Nephron progenitor cell (in vitro differentiated cells): ENCODE data around the gene ARHGAP33.

Source experiments
- DNase-seq: peaks from one replicate; pipeline ENCODE4 v3.0.0; 2021
- H3K27ac Mint-ChIP-seq: 2 replicates; pipeline ENCODE4 v1.8.0; 2021; ENCODE audit warnings: mild to moderate bottlenecking, moderate library complexity, mixed read lengths
- H3K27me3 Mint-ChIP-seq: 2 replicates; pipeline ENCODE4 v1.8.0; 2021; ENCODE audit warnings: mild to moderate bottlenecking, low read depth, mixed read lengths; ENCODE audit not compliant: poor library complexity
- H3K36me3 Mint-ChIP-seq: 2 replicates; pipeline ENCODE4 v1.8.0; 2021; ENCODE audit warnings: low read depth, mixed read lengths
- H3K4me1 Mint-ChIP-seq: 2 replicates; pipeline ENCODE4 v1.8.0; 2021; ENCODE audit warnings: mixed read lengths
- H3K4me3 Mint-ChIP-seq: 2 replicates; pipeline ENCODE4 v1.8.0; 2021; ENCODE audit warnings: mild to moderate bottlenecking, moderate library complexity, mixed read lengths
- H3K9me3 Mint-ChIP-seq: 2 replicates; pipeline ENCODE4 v1.8.0; 2021; ENCODE audit warnings: mild to moderate bottlenecking, moderate library complexity, mixed read lengths
- TF ChIP-seq, protein P1 (sequence below): fragments of 200-600 bp; sonication (generic); IDR thresholded peaks from 2 replicates; pipeline ENCODE4 v1.5.0; 2021; ENCODE audit warnings: antibody characterized with exemption

ARHGAP33 gene

GRCh38 chr19:35753634-35754369, 21.6 kb upstream of the ARHGAP33 start:
- Mint-ChIP-seq H3K9me3 (no peaks in the 10 kb centered on the region), H3K4me1 (peaks cover 32% of the 10 kb centered on the region), H3K36me3 (peaks cover 11% of the 10 kb centered on the region), H3K27me3 (peaks cover 17% of the 10 kb centered on the region), H3K27ac (no peak overlapping the region), H3K4me3 (no peak overlapping the region)
- DNase-seq: no peak
- TF ChIP-seq, protein P1, sequence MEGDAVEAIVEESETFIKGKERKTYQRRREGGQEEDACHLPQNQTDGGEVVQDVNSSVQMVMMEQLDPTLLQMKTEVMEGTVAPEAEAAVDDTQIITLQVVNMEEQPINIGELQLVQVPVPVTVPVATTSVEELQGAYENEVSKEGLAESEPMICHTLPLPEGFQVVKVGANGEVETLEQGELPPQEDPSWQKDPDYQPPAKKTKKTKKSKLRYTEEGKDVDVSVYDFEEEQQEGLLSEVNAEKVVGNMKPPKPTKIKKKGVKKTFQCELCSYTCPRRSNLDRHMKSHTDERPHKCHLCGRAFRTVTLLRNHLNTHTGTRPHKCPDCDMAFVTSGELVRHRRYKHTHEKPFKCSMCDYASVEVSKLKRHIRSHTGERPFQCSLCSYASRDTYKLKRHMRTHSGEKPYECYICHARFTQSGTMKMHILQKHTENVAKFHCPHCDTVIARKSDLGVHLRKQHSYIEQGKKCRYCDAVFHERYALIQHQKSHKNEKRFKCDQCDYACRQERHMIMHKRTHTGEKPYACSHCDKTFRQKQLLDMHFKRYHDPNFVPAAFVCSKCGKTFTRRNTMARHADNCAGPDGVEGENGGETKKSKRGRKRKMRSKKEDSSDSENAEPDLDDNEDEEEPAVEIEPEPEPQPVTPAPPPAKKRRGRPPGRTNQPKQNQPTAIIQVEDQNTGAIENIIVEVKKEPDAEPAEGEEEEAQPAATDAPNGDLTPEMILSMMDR: no peak

DNA sequence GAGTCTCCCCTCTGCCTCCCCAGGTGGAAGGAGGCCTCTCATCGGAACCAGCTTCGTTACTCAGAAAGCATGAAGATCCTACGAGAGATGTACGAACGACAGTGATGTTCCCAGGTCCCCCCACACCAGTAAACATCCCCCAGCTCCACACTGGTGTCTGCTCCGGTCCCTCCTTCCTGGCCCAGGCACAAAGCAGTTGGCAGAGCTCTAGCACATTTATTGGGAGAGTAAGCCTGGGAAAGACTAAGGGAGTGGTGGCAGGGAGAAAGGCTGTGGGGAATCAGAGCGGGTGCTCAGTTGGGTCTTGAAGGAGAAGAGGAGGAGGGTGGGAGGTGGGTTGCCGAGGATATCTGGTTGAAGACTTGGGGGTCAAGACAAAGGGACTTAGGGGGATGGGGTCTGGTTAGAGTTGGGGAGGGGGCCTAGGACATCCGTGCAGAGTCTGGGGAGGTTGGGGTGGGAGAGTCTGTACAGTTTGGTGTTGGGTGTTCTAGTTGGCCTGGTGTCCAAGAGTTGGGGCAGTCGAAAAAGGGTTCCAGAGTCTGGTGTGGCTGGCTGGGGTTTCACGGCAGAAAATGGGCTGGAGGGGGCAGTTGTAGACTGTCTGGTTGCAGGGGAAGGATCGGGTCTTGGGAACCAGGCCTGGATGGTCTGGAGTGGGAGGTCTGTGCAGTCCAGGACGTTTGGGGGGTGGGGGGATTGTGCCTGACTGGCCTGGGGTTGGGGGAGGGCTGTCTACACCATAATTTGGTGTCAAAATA, 20.8 kb upstream of the ARHGAP33 start:
- Mint-ChIP-seq H3K9me3 (no peaks in the 10 kb centered on the region), H3K27ac (no peak overlapping the region), H3K4me3 (no peak overlapping the region)

GRCh38 chr19:35755131-35755549, 20.2 kb upstream of the ARHGAP33 start:
- Mint-ChIP-seq H3K27ac (peak overlapping the region; percentile 78), H3K4me3 (peak overlapping the region; percentile 60), H3K36me3 (peaks cover 11% of the 10 kb centered on the region), H3K27me3 (peaks cover 17% of the 10 kb centered on the region), H3K9me3 (no peaks in the 10 kb centered on the region), H3K4me1 (peaks cover 36% of the 10 kb centered on the region)
- DNase-seq: no peak
- TF ChIP-seq, protein P1: no peak

More for the DNA sequence above, 20.8 kb upstream of the ARHGAP33 start:
- Mint-ChIP-seq H3K27me3 (peaks cover 17% of the 10 kb centered on the region), H3K4me1 (peaks cover 33% of the 10 kb centered on the region), H3K36me3 (peaks cover 11% of the 10 kb centered on the region)
- no peak for DNase-seq
- TF ChIP-seq, protein P1: no peak

GRCh38 chr19:35755550-35756376, 19.6 kb upstream of the ARHGAP33 start:
- H3K4me1 Mint-ChIP-seq: peaks cover 36% of the 10 kb centered on the region
- peaks cover 12% of the 10 kb centered on the region for H3K36me3 Mint-ChIP-seq
- DNase-seq: peak; percentile 53
- peak overlapping the region; percentile 75 for H3K4me3 Mint-ChIP-seq
- no peak overlapping the region for H3K27ac Mint-ChIP-seq
- TF ChIP-seq, protein P1: no peak
- peaks cover 17% of the 10 kb centered on the region for H3K27me3 Mint-ChIP-seq
- no peaks in the 10 kb centered on the region for H3K9me3 Mint-ChIP-seq

DNA sequence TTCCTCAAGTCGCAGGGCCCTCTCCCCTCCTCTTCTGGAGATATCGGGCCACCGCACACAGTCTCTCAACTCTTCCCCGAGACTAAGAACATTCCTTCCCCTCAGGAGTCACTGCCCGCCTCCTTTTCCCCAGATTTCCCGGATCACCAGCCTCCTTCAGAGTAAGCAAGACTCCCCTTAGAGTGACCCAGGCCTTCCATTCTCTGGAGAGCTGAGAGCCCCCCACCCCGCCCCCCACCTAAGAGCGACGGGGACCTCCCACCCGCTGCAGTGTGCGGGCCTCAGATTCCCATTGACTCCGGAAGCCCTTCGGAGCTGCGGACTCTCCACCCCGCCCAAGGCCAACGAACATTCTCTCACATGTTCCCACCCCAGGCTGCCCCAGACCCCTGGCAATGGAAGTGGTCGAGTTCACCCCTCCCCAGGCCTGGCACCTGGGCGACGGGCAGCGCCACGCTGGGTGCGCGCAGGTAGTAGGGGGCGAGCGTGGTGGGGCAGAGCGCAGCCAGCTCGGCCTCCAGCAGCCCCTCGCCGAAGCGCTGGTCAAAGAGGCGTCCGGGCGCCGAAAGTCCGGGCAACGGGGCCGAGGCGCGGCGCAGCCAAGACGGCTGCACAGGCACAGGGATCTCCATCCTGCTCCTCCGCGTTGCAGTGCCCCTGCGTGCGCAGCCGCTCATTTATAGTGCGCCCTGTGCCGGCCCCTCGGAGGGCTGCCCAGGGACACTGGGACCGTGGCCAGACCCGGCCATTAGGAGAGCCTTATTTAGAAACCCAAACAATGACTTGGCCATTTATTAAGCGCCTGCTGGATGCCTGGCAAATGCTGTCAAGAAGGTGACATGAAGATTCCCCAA, 18.8 kb upstream of the ARHGAP33 start, which contains the start of gene HSPB6:
TSS of gene HSPB6 (minus strand) at position 653 of the 854 bp plus-strand sequence. CDS start at position 632, 21 bp downstream.
- Mint-ChIP-seq H3K27ac (peak within 1 kb of the TSS; percentile 79), H3K4me3 (peak within 1 kb of the TSS; percentile 91), H3K36me3 (peaks cover 16% of the 10 kb centered on the region), H3K27me3 (peaks cover 17% of the 10 kb centered on the region), H3K9me3 (no peaks in the 10 kb centered on the region), H3K4me1 (peaks cover 36% of the 10 kb centered on the region)
- DNase-seq: no peak
- TF ChIP-seq, protein P1: no peak
